Suprapubic skin (tissue), 4 donors: ENCODE measurements around the gene PPP1CC. TPM values are rescaled to one million over a fixed set of nuclear protein-coding genes. Genes with fewer than 3 reads are reported as not detected.

Source experiments
- DNase-seq, 2 donors: peaks; one replicate each; pipeline ENCODE4 v3.0.0-alpha.2; 2019; ENCODE audit warnings: low spot score in 2 of 2
- H3K27ac ChIP-seq: fragments of 200-600 bp; sonication (generic); one replicate; pipeline ENCODE4 v1.5.1; 2019
- H3K27me3 ChIP-seq: fragments of 200-600 bp; sonication (generic); one replicate; pipeline ENCODE4 v1.5.1; 2019
- H3K36me3 ChIP-seq: fragments of 200-600 bp; sonication (generic); one replicate; pipeline ENCODE4 v1.5.1; 2019
- H3K4me1 ChIP-seq: fragments of 200-600 bp; sonication (generic); one replicate; pipeline ENCODE4 v1.5.1; 2019
- H3K4me3 ChIP-seq: fragments of 200-600 bp; sonication (generic); one replicate; pipeline ENCODE4 v1.5.1; 2019; ENCODE audit warnings: mild to moderate bottlenecking
- H3K9me3 ChIP-seq: fragments of 200-600 bp; sonication (generic); one replicate; pipeline ENCODE4 v1.5.1; 2019
- EP300 ChIP-seq: sonication (generic); formaldehyde crosslinking; IDR thresholded peaks from one replicate; pipeline ENCODE4 v1.6.1; 2017; ENCODE audit warnings: antibody characterized with exemption
- POLR2A ChIP-seq, 2 donors: fragments of 450-650 bp; IDR thresholded peaks; one replicate each; pipeline ENCODE4 v1.6.1; 2017; ENCODE audit warnings: antibody characterized with exemption in 2 of 2, mild to moderate bottlenecking in 2 of 2, moderate library complexity in 2 of 2
- POLR2AphosphoS5 ChIP-seq, 3 donors: sonication (generic); formaldehyde crosslinking; IDR thresholded peaks; one replicate each; pipeline ENCODE4 v1.6.1; 2017; ENCODE audit warnings: antibody characterized with exemption in 3 of 3
- WGBS: methylation state at CpG from one replicate; pipeline ENCODE4 v1.1.5; 2018; 5-methylcytosine and 5-hydroxymethylcytosine counted together
- total RNA-seq, 4 donors: library from RNA; depleted of rRNA; stranded (reverse); fragments of >200 nt; gene quantifications; one replicate each; pipeline ENCODE4 v1.1.0, GENCODE V29; 2016
- TF ChIP-seq, protein P1 (sequence below), 2 donors: fragments of 200-600 bp in 1 of 2; fragments of 450-650 bp in 1 of 2; sonication (generic) in 1 of 2; IDR thresholded peaks; one replicate each; pipeline ENCODE4 v1.5.1; 2016 to 2019; ENCODE audit warnings: antibody characterized with exemption in 2 of 2, mild to moderate bottlenecking in 1 of 2, moderate library complexity in 1 of 2

The PPP1CC gene
- total RNA-seq, 4 donors from 2014 or later, result 83.6 to 107 (median 100) TPM

- Histone ChIP-seq H3K4me3 (no peak overlapping the region), H3K27me3 (no peaks in the 10 kb centered on the region), H3K9me3 (no peaks in the 10 kb centered on the region), H3K4me1 (peaks cover 22% of the 10 kb centered on the region), H3K27ac (no peak overlapping the region), H3K36me3 (peaks cover 36% of the 10 kb centered on the region)
- TF ChIP-seq, protein P1, sequence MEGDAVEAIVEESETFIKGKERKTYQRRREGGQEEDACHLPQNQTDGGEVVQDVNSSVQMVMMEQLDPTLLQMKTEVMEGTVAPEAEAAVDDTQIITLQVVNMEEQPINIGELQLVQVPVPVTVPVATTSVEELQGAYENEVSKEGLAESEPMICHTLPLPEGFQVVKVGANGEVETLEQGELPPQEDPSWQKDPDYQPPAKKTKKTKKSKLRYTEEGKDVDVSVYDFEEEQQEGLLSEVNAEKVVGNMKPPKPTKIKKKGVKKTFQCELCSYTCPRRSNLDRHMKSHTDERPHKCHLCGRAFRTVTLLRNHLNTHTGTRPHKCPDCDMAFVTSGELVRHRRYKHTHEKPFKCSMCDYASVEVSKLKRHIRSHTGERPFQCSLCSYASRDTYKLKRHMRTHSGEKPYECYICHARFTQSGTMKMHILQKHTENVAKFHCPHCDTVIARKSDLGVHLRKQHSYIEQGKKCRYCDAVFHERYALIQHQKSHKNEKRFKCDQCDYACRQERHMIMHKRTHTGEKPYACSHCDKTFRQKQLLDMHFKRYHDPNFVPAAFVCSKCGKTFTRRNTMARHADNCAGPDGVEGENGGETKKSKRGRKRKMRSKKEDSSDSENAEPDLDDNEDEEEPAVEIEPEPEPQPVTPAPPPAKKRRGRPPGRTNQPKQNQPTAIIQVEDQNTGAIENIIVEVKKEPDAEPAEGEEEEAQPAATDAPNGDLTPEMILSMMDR (IDR thresholded peaks at IDR 0.05), result no peak
- no peak for TF ChIP-seq POLR2A (IDR thresholded peaks at IDR 0.05)
- no peak for TF ChIP-seq EP300
- no peak for TF ChIP-seq POLR2AphosphoS5 (IDR thresholded peaks at IDR 0.05)
- no peak for DNase-seq
- WGBS, result 64% methylated on average over 3 of the region's 3 CpGs
Measured at GRCh38 chr12:110732572-110732971, 10.1 kb downstream of the PPP1CC start.

DNA sequence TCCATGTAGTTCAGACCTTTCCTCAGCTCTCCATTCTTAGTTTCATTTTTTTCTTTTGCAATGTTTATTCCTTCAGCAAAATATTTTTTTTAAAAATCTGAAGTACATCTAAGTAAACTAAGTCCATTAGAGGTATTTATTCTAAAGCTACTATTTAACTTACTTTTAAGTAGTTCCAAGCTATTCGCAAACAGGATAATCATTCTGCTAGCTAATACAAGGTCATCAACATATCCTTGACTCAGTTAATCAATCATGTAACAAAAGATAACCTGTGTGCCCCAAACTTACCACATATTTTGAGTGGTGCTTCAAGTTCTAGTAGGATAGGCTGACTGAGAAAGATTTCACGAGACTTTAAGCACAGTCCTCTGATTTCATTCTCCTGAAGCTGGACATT lies 11.2 kb downstream of the PPP1CC start:
- H3K4me3 ChIP-seq, result no peak overlapping the region
- peaks cover 37% of the 10 kb centered on the region for H3K36me3 ChIP-seq
- WGBS, result 95% methylated on average over 2 of the region's 2 CpGs
- no peak for DNase-seq
- peaks cover 21% of the 10 kb centered on the region for H3K4me1 ChIP-seq
- no peaks in the 10 kb centered on the region for H3K27me3 ChIP-seq
- no peaks in the 10 kb centered on the region for H3K9me3 ChIP-seq
- H3K27ac ChIP-seq, result no peak overlapping the region
- TF ChIP-seq POLR2AphosphoS5 (IDR thresholded peaks at IDR 0.05) (no peak), POLR2A (IDR thresholded peaks at IDR 0.05) (no peak), EP300 (no peak)
- TF ChIP-seq, protein P1 (IDR thresholded peaks at IDR 0.05), result no peak

DNA sequence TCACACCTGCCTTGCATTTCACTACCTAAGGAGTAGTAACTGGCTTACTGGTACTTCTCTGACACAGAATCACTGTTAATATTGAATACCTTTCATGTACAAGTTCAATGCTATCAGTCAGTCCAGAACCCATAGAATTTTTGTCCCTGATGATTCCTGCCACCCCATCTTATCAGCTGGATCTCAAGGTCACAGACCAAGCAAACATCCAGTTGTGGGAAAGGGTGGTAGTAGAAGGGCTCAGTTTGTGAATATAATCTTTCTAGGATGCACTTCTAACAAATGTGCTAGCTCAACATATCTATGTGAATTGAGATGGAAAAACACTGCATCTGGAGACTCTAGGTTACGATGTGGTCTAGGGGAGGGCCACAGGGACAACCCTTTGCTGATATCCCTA lies 14.1 kb downstream of the PPP1CC start:
- H3K36me3 ChIP-seq, result peaks cover 65% of the 10 kb centered on the region

GRCh38 chr12:110726708-110727369 lies 15.9 kb downstream of the PPP1CC start:
- TF ChIP-seq, protein P1 (IDR thresholded peaks at IDR 0.05), result no peak
- TF ChIP-seq POLR2A (IDR thresholded peaks at IDR 0.05) (no peak), EP300 (no peak), POLR2AphosphoS5 (IDR thresholded peaks at IDR 0.05) (no peak)
- no peak overlapping the region for H3K27ac ChIP-seq
- WGBS, result 89% methylated on average over 9 of the region's 9 CpGs
- peaks cover 81% of the 10 kb centered on the region for H3K36me3 ChIP-seq
- H3K4me3 ChIP-seq, result no peak overlapping the region
- no peaks in the 10 kb centered on the region for H3K27me3 ChIP-seq
- H3K9me3 ChIP-seq, result no peaks in the 10 kb centered on the region
- DNase-seq, result no peak
- no peaks in the 10 kb centered on the region for H3K4me1 ChIP-seq

More for the DNA sequence above, 14.1 kb downstream of the PPP1CC start:
- WGBS, result 94% methylated on average over 1 of the region's 1 CpG
- no peak for DNase-seq
- H3K27ac ChIP-seq, result no peak overlapping the region
- H3K27me3 ChIP-seq, result no peaks in the 10 kb centered on the region
- H3K9me3 ChIP-seq, result no peaks in the 10 kb centered on the region
- H3K4me3 ChIP-seq, result no peak overlapping the region
- TF ChIP-seq EP300 (no peak), POLR2AphosphoS5 (IDR thresholded peaks at IDR 0.05) (no peak), POLR2A (IDR thresholded peaks at IDR 0.05) (no peak)
- TF ChIP-seq, protein P1 (IDR thresholded peaks at IDR 0.05), result no peak
- peaks cover 16% of the 10 kb centered on the region for H3K4me1 ChIP-seq

DNA sequence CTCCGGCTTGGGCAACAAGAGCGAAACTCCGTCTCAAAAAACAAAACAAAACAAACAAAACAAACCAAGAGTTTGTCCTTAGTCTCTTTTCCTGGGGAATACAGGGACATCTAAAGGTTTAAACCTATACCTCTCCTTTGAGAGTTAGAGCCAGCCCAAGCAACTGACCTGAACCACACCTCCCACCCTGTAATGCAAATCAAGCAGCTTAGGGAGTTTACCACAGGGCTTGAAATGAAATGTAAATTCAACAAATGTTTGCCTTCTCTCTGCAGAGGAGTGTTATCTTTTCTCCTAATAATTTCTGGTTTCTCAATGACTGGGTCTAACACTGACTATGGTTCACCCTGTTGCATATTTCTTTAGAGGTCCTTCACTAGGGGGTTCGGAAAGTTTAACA lies 16.7 kb downstream of the PPP1CC start:
- Histone ChIP-seq H3K9me3 (no peaks in the 10 kb centered on the region), H3K4me3 (no peak overlapping the region), H3K36me3 (peaks cover 81% of the 10 kb centered on the region), H3K27ac (no peak overlapping the region), H3K4me1 (no peaks in the 10 kb centered on the region), H3K27me3 (no peaks in the 10 kb centered on the region)
- 91% methylated on average over 4 of the region's 4 CpGs for WGBS
- DNase-seq, result no peak
- TF ChIP-seq, protein P1 (IDR thresholded peaks at IDR 0.05), result no peak
- no peak for TF ChIP-seq EP300
- TF ChIP-seq POLR2A (IDR thresholded peaks at IDR 0.05), result no peak
- TF ChIP-seq POLR2AphosphoS5 (IDR thresholded peaks at IDR 0.05), result no peak
